GM18505 (cell line): ENCODE measurements around the gene RHBDD1.
A peak's percentile ranks its signal among the peaks of the same experiment; 100 is the strongest.

ENCODE experiments used
- ATAC-seq: cut with Tn5 transposase; IDR thresholded peaks from one replicate; pipeline ENCODE4 v1.9.1; 2021; ENCODE audit not compliant: unreplicated experiment
- POLR2A ChIP-seq: IDR thresholded peaks from 4 replicates; pipeline ENCODE4 v1.6.1; 2011; ENCODE audit warnings: borderline replicate concordance; ENCODE audit not compliant: insufficient read depth, insufficient read length; ENCODE audit errors: extremely low read depth

The RHBDD1 gene

DNA sequence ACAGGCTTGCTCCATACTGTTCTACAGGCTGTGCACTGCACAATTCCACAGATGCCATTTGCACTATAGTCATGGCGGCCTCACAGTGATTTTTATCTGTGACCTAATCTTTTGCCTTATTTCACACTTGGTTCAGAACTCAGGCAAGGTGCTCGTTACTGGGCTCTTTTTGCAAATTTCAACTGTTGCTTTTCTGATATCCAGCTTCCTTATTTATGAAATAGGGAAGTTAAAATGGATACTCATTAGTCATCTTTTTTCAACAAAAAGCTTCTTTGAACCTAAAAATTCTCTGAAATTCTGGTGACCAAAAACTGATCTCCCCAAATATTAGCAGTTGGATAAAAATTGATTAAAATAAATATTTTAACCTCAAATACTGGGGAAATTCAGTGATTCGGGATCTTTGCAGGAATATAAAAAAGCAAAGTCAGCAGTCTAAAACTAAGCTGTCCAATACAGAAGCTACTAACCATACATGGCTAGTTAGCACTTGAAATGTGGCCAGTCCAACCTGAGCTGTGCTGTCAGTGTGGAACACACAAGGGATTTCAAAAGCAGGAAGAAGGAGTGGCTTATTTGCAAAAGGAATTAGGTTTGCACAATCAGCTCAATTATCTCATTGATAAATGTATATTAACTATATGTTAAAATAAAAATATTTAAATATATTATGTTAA is 193.7 kb downstream of the RHBDD1 start:
- TF ChIP-seq POLR2A = no peak

DNA sequence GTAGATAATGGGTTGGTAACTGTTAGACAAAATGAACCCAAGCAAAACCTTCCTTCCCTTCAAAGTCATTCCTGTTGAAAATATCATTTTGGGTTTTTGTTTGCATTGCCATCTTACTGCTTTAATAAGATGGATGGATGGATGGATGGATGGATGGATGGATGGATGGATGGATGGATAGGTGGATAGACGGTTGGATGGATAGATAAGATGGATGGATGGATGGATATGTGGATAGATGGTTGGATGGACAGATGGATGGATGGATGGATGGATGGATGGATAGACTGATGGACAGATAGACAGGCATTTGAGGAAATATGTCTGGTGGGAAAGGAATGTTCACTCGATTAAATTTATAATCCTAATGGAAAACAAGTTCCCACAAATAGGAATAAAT is 194.9 kb downstream of the RHBDD1 start:
- TF ChIP-seq POLR2A = no peak
- ATAC-seq = no peak

More for the DNA sequence above, 193.7 kb downstream of the RHBDD1 start:
- ATAC-seq = no peak

DNA sequence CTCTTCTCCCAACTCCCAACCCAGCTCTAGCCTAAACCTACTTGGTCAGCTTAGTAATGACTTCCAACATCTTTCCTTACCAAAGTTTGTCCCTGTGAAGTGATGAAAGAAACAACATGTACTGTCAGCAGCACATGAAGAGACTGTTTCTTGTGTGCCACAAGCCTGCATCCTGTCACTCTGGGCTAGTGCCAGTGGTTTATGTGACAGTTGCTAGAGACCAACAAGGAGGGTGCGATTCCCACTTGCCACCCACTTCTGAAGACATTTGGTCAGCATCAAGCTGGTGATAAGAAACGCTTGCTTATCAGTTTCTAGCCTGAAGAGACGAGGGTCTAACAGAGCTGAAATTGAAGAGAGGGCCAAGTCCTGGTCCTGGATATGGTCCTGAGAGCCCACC is 195.5 kb downstream of the RHBDD1 start:
- no peak for ATAC-seq
- TF ChIP-seq POLR2A = no peak

DNA sequence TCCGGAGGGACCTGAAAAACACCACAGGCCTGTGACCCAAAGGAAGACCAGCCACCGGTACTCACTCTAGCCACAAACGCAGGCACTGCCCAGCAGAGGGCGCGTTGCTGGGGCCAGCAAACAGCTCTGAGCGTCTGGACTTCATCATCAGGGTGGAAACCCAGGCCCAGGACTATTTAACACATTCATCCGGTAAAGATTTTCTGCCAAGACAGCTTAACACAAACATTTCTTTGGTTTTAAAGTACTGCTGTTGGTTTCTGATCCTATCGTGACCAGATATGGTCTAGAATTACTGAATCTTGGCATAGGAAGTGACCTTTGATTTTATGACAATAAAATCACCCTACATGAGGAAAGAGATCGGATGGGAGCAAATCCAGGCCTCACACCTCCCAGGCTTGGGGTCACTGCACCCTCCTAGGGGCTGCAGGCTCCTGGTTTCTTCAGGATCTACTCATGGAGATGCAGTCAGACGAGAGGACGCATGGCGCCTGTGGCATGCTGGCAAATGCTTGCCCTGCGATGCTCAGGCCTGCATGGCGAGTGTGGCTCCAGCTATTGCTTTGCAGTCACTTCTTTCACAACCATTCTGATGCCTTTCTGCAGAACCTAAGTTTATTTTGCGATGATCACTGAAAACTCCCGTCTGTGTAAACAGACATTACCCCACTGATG is 197.8 kb downstream of the RHBDD1 start:
- ATAC-seq = peak; percentile 61
- TF ChIP-seq POLR2A = no peak

DNA sequence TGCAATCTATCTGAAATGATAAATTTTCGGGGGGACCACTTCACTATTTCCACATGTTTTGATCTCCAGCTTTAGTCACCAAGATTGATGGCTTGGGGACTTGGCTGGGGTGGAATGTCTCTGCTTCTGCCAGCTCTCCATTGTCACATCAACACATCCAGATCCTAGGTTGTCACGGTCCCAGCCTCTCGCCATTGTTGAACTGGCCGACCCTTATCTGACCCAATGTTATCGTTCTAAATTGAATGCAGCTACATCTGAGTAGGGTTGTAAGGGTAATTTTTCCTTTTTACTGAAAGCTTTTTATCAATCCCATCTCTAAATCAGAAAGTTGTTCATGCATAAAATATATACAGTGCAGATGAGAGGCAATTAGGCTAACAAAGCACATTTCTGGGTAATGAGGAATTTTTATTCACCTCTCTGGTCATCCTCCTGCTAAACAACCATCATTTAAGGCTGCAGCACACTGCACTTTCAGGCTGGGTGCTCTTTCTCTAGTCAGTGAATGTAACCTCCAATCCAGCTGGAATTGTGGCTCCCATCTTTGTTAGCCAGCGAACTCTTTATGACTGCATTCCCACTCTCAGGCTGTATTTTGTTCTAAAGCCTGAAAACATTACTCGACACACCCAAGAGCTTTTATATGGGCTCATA is 200.0 kb downstream of the RHBDD1 start:
- ATAC-seq = no peak
- no peak for TF ChIP-seq POLR2A

DNA sequence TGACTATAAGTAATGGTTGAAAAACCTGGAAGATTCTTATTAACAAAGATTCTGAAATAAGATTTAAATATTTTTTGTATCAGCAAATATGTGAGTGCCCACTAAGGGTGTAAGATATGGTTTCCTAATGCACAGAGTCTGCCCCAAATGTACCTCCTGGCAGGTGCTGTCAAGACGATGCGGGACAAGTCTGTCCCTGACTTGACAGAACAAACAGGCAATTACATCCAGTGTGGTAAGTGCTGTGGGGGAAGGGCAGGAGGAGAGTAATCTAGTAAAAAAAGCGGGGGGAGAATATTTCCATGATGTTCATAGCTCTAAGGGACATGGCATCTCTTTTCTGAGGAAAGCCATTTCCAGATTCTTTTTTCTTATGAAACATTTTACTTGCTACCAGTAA is 200.7 kb downstream of the RHBDD1 start:
- no peak for TF ChIP-seq POLR2A
- ATAC-seq = no peak

DNA sequence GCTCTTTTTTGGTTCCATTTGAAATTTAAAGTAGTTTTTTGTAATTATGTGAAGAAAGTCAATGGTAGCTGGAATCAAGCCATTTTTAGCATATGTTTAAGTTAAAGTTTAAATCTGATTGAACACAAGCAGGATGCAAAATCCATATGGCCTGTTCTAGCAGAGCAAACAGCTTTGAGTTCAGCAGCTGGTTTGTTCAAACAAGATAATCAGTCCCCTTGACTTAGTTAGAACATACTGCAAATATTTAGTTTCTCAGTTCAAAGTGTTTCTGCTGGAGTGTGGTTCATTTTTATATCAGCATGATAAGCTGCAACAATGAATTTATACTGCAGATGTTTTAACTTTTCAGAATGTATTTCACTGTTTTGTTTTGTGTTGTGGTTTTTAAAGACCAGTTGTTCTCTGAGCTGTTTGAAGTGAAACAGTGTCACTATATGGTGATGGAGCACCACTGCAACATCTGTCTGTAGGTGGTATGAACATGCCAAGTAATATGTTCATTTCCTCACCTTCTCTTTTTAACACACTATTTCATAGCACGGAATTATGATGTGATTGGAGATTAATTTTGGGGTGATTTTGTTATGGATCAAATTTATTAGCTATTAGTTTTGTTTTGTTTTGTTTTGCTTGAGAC is 202.8 kb downstream of the RHBDD1 start:
- no peak for ATAC-seq

DNA sequence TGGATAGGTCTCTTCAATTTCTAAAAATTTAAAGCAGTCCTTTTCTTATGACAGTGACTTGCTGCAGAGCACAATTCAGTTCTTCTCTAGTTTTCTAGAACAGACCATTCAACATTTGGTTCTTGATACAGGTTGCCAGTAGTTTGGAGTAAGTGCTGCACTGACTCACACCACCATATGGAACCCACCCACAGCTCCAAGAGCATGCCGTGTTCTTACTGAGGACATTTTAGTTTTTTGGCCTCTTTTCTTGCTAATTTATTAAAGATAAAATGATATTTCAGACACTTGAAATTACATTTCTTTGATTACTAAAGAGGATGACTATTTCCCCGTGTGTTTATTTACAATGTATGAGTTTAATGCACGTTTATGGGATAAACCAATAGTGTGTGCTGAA is 208.1 kb downstream of the RHBDD1 start:
- TF ChIP-seq POLR2A = no peak
- ATAC-seq = no peak

More for the DNA sequence above, 202.8 kb downstream of the RHBDD1 start:
- TF ChIP-seq POLR2A = no peak
